ENCODE measurements around the gene DCAF5. TPM values are rescaled to one million over a fixed set of nuclear protein-coding genes. Genes with fewer than 3 reads are reported as not detected.

DCAF5 gene
- total RNA-seq, 4 donors from 2014 or later = 37.4 to 67.1 (median 46.4) TPM

DNA sequence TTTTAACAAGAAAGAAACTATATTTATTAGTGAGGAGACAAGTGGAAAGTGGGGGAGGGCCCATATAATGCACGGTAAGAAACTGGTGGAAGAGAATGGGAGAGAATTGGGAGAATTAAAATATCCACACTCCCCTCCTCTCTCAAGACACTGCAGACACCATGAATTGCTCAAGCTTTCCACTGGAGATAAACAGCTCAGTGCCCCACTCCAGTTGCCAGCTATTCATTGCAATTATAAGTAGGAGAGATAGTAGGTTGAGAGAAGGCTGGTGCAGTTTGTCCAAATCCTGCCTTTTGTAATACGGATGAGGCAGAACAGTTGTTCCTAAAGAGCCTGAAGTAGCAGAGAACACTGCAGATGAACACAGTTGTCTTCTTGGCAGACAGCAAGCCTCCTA lies 38.2 kb downstream of the DCAF5 start:
- TF ChIP-seq POLR2A (IDR thresholded peaks at IDR 0.05; ENCODE audit: low read depth) = no peak
- no peak for TF ChIP-seq POLR2AphosphoS5 (IDR thresholded peaks at IDR 0.05)
- no peak for TF ChIP-seq EP300 (IDR thresholded peaks at IDR 0.05)
- TF ChIP-seq, protein P1, sequence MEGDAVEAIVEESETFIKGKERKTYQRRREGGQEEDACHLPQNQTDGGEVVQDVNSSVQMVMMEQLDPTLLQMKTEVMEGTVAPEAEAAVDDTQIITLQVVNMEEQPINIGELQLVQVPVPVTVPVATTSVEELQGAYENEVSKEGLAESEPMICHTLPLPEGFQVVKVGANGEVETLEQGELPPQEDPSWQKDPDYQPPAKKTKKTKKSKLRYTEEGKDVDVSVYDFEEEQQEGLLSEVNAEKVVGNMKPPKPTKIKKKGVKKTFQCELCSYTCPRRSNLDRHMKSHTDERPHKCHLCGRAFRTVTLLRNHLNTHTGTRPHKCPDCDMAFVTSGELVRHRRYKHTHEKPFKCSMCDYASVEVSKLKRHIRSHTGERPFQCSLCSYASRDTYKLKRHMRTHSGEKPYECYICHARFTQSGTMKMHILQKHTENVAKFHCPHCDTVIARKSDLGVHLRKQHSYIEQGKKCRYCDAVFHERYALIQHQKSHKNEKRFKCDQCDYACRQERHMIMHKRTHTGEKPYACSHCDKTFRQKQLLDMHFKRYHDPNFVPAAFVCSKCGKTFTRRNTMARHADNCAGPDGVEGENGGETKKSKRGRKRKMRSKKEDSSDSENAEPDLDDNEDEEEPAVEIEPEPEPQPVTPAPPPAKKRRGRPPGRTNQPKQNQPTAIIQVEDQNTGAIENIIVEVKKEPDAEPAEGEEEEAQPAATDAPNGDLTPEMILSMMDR (IDR thresholded peaks at IDR 0.05) = no peak
- no peaks in the 10 kb centered on the region for H3K27me3 ChIP-seq
- H3K9me3 ChIP-seq = no peaks in the 10 kb centered on the region
- no peak overlapping the region for H3K4me3 ChIP-seq
- intact Hi-C loops (cut with DNase I) = loop anchor here (10.0 kb wide), 1 partner anchor 1290 kb away; no protein-coding TSS in a partner anchor
- H3K4me1 ChIP-seq = peaks cover 3 to 18% (median 10%) of the 10 kb centered on the region in 4 donors
- WGBS = 76% methylated on average over 2 of the region's 2 CpGs
- DNase-seq (ENCODE audit: extremely low spot score) = no peak
- no peak overlapping the region for H3K27ac ChIP-seq (replicated peaks in 1 of 4)
- peaks cover 24 to 63% (median 39%) of the 10 kb centered on the region in 4 donors for H3K36me3 ChIP-seq

DNA sequence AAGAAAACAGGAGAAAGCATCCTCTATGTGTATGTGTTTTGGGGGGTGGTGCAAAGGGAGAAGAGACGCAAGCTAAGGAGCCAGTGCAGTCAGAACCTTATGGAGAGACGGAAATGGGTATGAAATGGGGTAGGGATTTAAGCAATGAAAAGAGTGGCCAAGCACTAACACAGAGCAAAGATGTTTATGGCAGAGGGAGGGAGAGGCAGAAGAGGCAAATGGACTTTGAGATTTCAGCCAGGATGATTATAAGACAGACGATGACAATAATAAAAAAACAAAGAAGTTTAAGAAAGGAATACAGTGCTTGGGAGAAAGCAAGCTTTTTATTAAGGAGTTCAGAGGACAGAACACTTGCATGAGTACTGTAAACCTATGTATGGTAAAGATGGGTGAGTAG lies 44.6 kb downstream of the DCAF5 start:
- Histone ChIP-seq H3K4me1 (peaks cover 0 to 19% (median 16%) of the 10 kb centered on the region in 4 donors), H3K36me3 (peaks cover 0 to 46% (median 23%) of the 10 kb centered on the region in 4 donors), H3K9me3 (no peaks in the 10 kb centered on the region), H3K27me3 (no peaks in the 10 kb centered on the region), H3K4me3 (no peak overlapping the region), H3K27ac (replicated peaks in 1 of 4) (peak overlapping the region in 1 of 4 donors; percentile 2)
- intact Hi-C loops (cut with DNase I) = loop anchor here (5.0 kb wide), 1 partner anchor 196 kb away; no protein-coding TSS in a partner anchor
- DNase-seq (ENCODE audit: extremely low spot score) = no peak
- no peak for TF ChIP-seq POLR2AphosphoS5 (IDR thresholded peaks at IDR 0.05)
- TF ChIP-seq, protein P1 (IDR thresholded peaks at IDR 0.05) = no peak
- TF ChIP-seq POLR2A (IDR thresholded peaks at IDR 0.05; ENCODE audit: low read depth) = no peak
- no peak for TF ChIP-seq EP300 (IDR thresholded peaks at IDR 0.05)
- 78% methylated on average over 3 of the region's 3 CpGs for WGBS

GRCh38 chr14:69107407-69108003 lies 45.4 kb downstream of the DCAF5 start:
- H3K27ac ChIP-seq (replicated peaks in 1 of 4) = peak overlapping the region in 3 of 4 donors; percentile 48 to 52 (median 51)
- H3K27me3 ChIP-seq = no peaks in the 10 kb centered on the region
- DNase-seq (ENCODE audit: extremely low spot score) = no peak
- H3K4me3 ChIP-seq = no peak overlapping the region
- intact Hi-C loops (cut with DNase I) = loop anchor here (2.0 to 5.0 kb wide), 2 partner anchors 195 to 243 kb away; no protein-coding TSS in a partner anchor
- 37% methylated on average over 3 of the region's 3 CpGs for whole genome bisulfite sequencing
- TF ChIP-seq POLR2A (IDR thresholded peaks at IDR 0.05; ENCODE audit: low read depth) (no peak), POLR2AphosphoS5 (IDR thresholded peaks at IDR 0.05) (peak; percentile 30 to 65)
- TF ChIP-seq, protein P1 (IDR thresholded peaks at IDR 0.05) = peak; percentile 73 to 89 (median 80)
- peaks cover 0 to 55% (median 23%) of the 10 kb centered on the region in 4 donors for H3K36me3 ChIP-seq
- no peaks in the 10 kb centered on the region for H3K9me3 ChIP-seq
- H3K4me1 ChIP-seq = peaks cover 0 to 19% (median 16%) of the 10 kb centered on the region in 4 donors

GRCh38 chr14:69106451-69106850 lies 46.5 kb downstream of the DCAF5 start:
- WGBS = 92% methylated on average over 5 of the region's 5 CpGs
- no peaks in the 10 kb centered on the region for H3K9me3 ChIP-seq
- TF ChIP-seq POLR2A (IDR thresholded peaks at IDR 0.05; ENCODE audit: low read depth) (no peak), POLR2AphosphoS5 (IDR thresholded peaks at IDR 0.05) (no peak), EP300 (IDR thresholded peaks at IDR 0.05) (no peak)
- TF ChIP-seq, protein P1 (IDR thresholded peaks at IDR 0.05) = no peak
- H3K27me3 ChIP-seq = no peaks in the 10 kb centered on the region
- intact Hi-C loops (cut with DNase I) = loop anchor here (2.0 to 5.0 kb wide), 2 partner anchors 194 to 242 kb away; no protein-coding TSS in a partner anchor
- H3K36me3 ChIP-seq = peaks cover 0 to 55% (median 23%) of the 10 kb centered on the region in 4 donors
- peaks cover 0 to 21% (median 12%) of the 10 kb centered on the region in 4 donors for H3K4me1 ChIP-seq
- no peak for DNase-seq (ENCODE audit: extremely low spot score)
- no peak overlapping the region for H3K4me3 ChIP-seq
- H3K27ac ChIP-seq (replicated peaks in 1 of 4) = peak overlapping the region in 2 of 4 donors; percentile 1 to 51

All from esophagus muscularis mucosa (tissue), 4 donors.